ENCODE results near the gene CSNK2A1. TPM values are rescaled to one million over a fixed set of nuclear protein-coding genes. Genes with fewer than 3 reads are reported as not detected.

Gene CSNK2A1
- polyA plus RNA-seq, 1 donor from 2014 or later: 255 TPM

GRCh38 chr20:519999-520398, 23.6 kb downstream of the CSNK2A1 start:
- no peaks in the 10 kb centered on the region for H3K9me2 ChIP-seq (ENCODE audit: insufficient read depth, low read length)
- H3K36me3 ChIP-seq (ENCODE audit: insufficient read depth, low read length): peaks cover 8% of the 10 kb centered on the region
- H3K9ac ChIP-seq (ENCODE audit: low read length): no peak overlapping the region
- no peaks in the 10 kb centered on the region for H4K20me1 ChIP-seq (ENCODE audit: insufficient read depth)
- H3K9me3 ChIP-seq (ENCODE audit: low read length): no peaks in the 10 kb centered on the region
- H3K4me2 ChIP-seq (ENCODE audit: low read length): no peak overlapping the region
- no peak overlapping the region for H3K27ac ChIP-seq (ENCODE audit: low read length)
- TF ChIP-seq SMC3 (conservative IDR thresholded peaks at IDR 0.05; ENCODE audit: poor library complexity) (no peak), RAD21 (conservative IDR thresholded peaks at IDR 0.05) (no peak), POLR2AphosphoS5 (IDR thresholded peaks at IDR 0.05) (no peak), REST (IDR thresholded peaks at IDR 0.05; ENCODE audit: borderline replicate concordance) (no peak), TAF1 (IDR thresholded peaks at IDR 0.05; ENCODE audit: low read depth) (no peak), EZH2 (IDR thresholded peaks at IDR 0.05; ENCODE audit: borderline replicate concordance, insufficient read depth, low read length, poor library complexity, severe bottlenecking) (no peak), EP300 (conservative IDR thresholded peaks at IDR 0.05; ENCODE audit: poor library complexity, severe bottlenecking) (no peak), MXI1 (conservative IDR thresholded peaks at IDR 0.05; ENCODE audit: poor library complexity, severe bottlenecking) (no peak), CTCF (IDR thresholded peaks at IDR 0.05; ENCODE audit: poor library complexity, severe bottlenecking) (no peak)
- no peaks in the 10 kb centered on the region for H3K27me3 ChIP-seq (ENCODE audit: insufficient read depth, low read depth, low read length)
- H3F3A ChIP-seq (ENCODE audit: insufficient read depth, low read length, poor library complexity, severe bottlenecking): peaks cover 2% of the 10 kb centered on the region
- no peak overlapping the region for H2AFZ ChIP-seq (ENCODE audit: low read depth, low read length)
- peaks cover 95% of the 10 kb centered on the region for H3K79me2 ChIP-seq (replicated peaks; ENCODE audit: insufficient read depth, low read length)
- H3K4me3 ChIP-seq (ENCODE audit: low read length): no peak overlapping the region

GRCh38 chr20:517221-517620, 26.4 kb downstream of the CSNK2A1 start:
- H3K9me3 ChIP-seq (ENCODE audit: low read length): no peaks in the 10 kb centered on the region
- no peak overlapping the region for H3K4me2 ChIP-seq (ENCODE audit: low read length)
- H2AFZ ChIP-seq (ENCODE audit: low read depth, low read length): no peak overlapping the region
- no peaks in the 10 kb centered on the region for H3K36me3 ChIP-seq (ENCODE audit: insufficient read depth, low read length)
- no peak overlapping the region for H3K9ac ChIP-seq (ENCODE audit: low read length)
- H3K27ac ChIP-seq (ENCODE audit: low read length): no peak overlapping the region
- peaks cover 2% of the 10 kb centered on the region for H3F3A ChIP-seq (ENCODE audit: insufficient read depth, low read length, poor library complexity, severe bottlenecking)
- TF ChIP-seq POLR2AphosphoS5 (IDR thresholded peaks at IDR 0.05) (no peak), TAF1 (IDR thresholded peaks at IDR 0.05; ENCODE audit: low read depth) (no peak), SMC3 (conservative IDR thresholded peaks at IDR 0.05; ENCODE audit: poor library complexity) (no peak), CTCF (IDR thresholded peaks at IDR 0.05; ENCODE audit: poor library complexity, severe bottlenecking) (no peak), EP300 (conservative IDR thresholded peaks at IDR 0.05; ENCODE audit: poor library complexity, severe bottlenecking) (no peak), REST (IDR thresholded peaks at IDR 0.05; ENCODE audit: borderline replicate concordance) (no peak), EZH2 (IDR thresholded peaks at IDR 0.05; ENCODE audit: borderline replicate concordance, insufficient read depth, low read length, poor library complexity, severe bottlenecking) (no peak), MXI1 (conservative IDR thresholded peaks at IDR 0.05; ENCODE audit: poor library complexity, severe bottlenecking) (no peak), RAD21 (conservative IDR thresholded peaks at IDR 0.05) (no peak)
- H3K79me2 ChIP-seq (replicated peaks; ENCODE audit: insufficient read depth, low read length): peaks cover 96% of the 10 kb centered on the region
- no peaks in the 10 kb centered on the region for H3K27me3 ChIP-seq (ENCODE audit: insufficient read depth, low read depth, low read length)
- no peaks in the 10 kb centered on the region for H3K9me2 ChIP-seq (ENCODE audit: insufficient read depth, low read length)
- H3K4me3 ChIP-seq (ENCODE audit: low read length): no peak overlapping the region
- no peaks in the 10 kb centered on the region for H4K20me1 ChIP-seq (ENCODE audit: insufficient read depth)
